CD4-positive, alpha-beta T cell treated with Interferon alpha-2 for 1 hour (primary cell): ENCODE data around the gene LRRC10B.

ENCODE experiments used
- DNase-seq, 2 donors: peaks; one replicate each; pipeline ENCODE4 v3.0.0-alpha.2; 2020 to 2022

The LRRC10B gene

DNA sequence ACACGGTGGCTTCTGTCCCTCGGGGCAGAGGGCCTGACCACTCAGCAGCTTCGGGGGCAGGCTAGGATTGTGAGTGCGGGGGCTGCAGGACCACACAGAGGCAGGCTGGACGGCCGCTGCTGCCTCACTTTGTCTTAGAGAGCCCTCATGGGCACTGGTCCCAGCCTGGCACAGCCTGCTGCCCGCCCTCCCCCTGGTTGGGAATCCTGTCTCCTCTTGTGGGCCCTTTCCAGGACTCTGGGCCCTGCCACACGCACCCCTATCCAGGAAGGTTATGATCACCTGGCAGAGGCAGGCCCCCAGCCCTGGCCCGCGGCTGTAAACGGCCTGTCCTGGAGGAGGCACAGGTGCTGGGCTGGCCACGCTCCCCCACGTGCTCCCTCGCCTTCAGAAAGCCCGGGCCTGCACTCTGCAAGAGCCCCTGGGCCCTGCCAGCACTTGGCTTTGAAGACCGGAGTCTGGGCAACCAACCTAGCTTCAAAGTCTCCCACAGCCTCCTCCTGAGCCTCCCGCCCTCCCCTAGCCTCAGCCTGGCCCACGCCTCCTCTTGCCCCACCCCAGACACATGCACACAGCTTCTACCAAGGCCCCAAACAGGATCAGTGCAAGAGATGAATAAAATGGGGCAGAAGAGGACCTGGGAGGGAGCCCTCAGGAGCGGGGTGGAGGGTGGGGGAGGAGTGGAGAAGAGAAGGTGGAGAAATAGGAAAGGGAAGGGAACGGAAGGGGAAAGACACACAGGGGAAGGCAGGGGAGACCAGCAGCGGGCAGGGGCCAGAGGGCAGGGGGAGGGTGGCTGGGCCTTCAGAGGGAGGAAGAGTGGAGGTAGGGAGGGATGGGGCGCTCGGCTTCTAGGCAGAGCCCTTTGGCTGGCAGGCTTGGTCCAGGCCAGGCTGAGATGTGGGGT, 41.4 kb downstream of the LRRC10B start:
- DNase-seq: no peak

DNA sequence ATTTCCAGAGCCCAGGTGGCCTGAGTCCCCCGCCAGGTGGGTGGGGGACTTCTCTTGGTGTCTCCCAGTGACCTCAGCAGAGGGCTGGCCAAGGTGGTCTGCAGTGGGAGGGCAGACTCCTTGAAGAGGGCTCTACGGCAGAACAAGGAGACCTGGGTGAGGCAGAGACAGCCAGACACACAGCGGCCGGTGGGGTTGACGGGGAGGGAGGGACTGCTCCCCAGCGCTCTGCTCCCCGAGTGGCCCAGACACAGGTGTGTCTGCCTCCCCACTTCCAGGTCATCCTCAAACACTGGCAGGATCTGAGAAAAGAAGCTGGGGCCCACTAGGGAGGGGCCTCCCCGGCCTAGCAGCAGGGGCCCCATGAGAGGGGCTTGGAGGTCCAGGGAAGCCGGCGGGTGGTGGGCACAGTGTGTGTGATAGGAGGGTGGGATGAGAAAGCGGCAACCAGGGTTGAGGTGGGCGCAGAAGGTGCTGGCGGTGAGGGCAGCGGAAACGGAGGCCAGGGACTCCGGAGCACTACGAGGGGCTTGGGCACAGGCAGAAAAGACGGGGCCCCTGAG, 42.2 kb downstream of the LRRC10B start:
- DNase-seq: no peak

DNA sequence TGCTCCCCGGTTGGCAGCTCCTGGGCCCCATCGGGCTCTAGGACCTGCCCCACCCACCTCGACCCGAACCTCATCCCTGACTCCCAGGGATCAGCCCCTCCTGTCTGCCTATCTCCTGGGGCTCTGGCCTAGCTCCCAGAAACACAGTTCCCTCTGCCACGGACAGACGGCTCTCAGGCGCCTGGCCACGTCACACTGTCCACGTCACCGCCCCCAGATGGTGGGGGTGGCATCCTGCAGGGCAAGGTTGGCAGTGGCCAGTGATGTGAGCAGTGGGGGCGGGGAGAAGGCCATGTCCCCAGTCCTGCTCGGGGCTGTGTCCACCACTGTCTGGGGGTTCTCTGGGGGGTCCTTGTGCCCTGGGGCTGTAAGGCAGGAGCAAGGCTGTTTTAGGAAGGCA, 43.1 kb downstream of the LRRC10B start:
- DNase-seq: no peak

DNA sequence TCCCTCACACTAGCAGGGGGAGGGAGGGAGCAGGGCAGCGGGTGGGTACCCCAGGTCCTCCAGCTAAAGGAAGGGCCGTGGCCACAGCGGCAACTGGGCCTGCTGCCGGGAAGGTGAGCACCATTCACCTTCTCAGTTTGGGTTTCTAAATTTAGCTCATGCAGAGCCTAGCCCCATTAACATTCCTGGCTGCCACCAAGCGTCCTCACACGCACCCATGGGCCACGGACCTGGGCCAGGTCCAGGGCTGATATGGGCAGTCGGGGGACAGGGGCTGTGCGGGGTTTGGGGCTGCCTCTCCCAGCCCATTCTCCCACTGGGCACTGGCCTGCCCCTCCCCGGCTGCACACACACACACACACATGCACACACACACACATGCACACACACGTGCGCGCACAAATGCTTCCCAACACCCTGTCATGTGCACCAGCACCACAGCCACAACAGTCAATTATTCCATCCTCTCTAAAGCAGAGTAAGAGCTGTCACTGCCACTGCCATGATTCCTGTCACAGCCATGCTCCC, 43.6 kb downstream of the LRRC10B start:
- no peak for DNase-seq

DNA sequence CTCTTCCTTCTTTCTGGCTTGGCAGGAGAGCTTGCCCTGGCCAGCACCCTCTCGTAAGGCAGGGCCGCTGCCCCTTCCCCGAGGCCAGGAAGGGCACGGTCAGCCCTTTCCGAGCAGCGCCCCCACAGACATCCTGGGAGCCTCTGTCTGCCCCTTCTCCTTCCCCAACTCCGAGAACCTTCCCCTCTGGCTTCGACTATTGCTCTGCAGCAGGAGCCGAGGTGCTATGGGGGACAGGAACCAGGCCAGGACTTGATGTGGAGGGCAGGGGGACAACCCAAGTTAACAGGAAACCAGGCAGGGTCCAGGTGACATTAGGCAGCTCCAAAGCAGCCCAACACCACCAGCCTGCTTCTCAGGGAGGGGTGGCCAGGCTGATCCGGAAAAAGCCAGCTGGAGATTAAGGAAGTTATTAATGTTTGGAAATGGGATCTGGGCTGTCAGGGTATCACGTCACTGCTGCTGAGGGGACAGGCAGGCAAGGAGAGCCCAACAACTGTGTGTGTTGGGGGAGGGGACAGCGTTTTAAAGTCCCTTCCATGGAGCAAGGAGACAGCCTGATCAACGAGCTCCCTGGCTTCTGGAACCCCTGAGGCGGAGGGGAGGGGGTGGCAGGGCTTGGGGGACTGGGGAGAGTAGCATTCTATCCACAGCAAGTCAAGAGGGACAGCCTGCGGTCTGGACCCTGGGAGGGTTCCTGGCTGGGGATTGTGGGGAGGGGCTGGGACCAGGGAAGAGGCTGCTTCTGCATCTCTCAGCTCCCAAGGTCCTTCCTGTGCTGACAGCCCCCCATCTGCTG, 45.0 kb downstream of the LRRC10B start:
- DNase-seq: no peak

DNA sequence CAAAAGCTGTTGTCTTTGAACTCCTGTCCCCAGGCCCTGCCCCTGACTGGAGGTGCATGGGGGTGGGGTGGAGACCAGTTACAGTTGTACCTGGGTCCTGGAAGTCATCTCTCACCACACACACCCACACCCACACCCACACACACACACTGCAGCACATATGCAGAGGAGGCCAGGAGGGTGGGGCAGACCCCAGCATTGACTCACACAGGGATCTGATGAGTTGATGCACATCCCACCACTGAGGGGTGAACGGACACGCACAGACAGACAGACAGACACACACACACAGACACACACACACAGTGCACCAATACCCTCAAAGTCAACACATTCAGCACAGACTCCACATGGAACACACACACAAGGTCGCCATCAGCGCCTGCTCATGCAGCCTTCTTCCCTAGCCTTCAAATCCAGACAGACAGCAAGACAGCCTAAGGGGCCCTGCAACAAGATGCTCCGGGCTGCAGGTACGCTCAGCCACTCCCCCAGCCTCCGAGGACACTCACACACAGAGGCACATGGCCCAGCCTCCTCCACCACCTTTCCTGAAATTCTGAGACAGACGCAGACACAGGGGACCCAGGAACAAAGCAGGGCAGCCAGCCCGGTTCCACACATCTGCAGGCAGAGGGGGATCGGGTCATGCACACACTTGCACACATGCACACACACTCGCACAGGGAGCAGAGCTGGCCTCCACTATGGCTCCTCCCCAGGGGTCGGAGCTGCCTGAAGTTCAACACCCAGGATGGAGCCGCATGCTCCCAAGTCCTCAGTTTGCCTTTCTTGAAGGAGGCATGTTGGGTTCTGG, 45.8 kb downstream of the LRRC10B start:
- DNase-seq: no peak

DNA sequence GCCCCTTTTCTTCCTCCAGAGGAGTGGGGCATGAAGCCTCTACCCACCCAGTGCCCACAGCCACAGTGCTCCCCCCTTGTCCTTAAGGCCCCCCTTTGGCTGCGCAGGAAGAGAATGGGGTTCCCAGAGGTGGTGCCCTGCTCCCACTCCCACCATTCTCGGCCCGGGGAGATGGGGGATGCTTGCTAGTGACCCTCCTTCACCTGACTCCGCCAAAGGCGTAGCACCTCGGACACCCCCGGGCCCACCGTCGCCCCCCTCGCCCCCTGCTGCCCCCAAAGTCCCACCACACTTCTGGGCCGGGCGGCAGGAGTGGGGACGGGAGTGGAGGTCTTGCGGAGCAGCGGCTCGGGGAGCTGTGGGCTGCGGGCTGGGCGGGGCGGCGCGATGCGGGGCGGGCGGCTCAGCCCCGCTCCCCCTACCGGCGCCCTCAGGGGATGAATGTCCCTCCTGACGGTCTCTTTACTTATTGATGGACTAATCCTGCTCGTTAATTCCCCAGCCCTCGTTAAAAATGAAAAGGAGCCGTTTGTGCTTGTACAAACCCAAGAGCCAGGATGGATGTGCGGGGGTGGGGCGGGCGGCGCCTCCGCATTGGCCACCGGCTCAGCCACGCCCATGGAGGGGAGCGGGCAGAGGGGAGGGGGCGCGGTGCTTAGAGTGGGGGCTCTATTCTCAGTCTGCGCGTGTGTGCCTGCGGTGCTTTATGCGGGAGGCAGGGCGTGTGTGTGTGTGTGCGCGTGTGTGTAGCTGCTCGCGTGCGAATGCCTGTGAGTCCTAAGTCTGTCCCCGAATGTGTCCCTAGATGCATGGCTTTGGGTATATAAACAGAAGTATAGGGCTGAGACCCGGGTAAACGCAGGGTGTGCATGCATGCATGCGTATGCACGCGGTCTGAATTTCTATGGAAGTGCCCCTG, 46.8 kb downstream of the LRRC10B start:
- no peak for DNase-seq

DNA sequence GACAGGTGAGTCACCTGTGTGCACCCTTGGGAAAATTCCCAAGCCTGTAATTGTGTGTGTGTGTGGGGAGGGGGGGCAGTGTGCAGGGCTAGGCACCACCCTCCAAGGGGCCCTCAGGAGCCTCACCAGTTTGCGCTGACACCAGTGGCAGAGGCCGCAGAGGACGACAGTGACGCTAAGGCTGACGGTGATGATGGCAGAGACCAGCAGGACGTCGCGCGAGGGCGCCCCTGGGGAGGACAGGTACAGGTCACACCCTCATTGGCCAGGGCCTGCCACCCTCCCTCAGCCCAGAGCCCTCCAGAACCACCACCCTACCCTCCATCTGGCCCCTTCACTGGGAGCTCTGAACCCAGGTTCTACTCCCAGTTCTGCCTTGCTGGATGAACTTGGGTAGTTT, 47.4 kb downstream of the LRRC10B start:
- no peak for DNase-seq

DNA sequence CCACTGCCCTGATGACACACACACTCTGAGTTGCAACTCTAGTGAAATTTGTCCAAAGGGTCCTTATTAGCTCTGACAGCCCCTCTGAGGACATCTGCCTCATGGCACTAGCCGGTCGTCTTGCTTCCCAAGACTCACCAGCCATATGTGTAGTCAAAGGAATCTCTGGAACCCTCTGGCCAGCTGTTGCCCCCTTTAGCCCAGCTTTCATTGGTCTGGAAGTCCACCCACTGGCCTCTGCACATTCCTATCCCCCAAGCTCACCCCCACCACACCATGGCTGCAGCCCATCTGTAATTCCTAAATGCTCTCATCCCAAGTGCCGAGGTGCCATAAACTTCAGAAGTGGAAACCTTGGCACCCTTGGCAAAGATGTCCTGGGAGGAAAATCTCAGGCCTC, 48.1 kb downstream of the LRRC10B start:
- DNase-seq: no peak
